K562 (cell line): ENCODE results near the gene RNF151. TPM values are rescaled to one million over a fixed set of nuclear protein-coding genes. Genes with fewer than 3 reads are reported as not detected.
A peak's percentile ranks its signal among the peaks of the same experiment; 100 is the strongest.

ENCODE experiments used
- ARHGAP35 ChIP-seq: fragments of 450-650 bp; IDR thresholded peaks from 2 replicates; pipeline ENCODE4 v1.6.1; 2018; ENCODE audit not compliant: partially characterized antibody
- CBX8 ChIP-seq: fragments of 200-600 bp; sonication (generic); IDR thresholded peaks from 2 replicates; pipeline ENCODE4 v1.6.1; 2012; ENCODE audit warnings: borderline replicate concordance, mixed run types, low read depth, mild to moderate bottlenecking, moderate library complexity, mixed read lengths, low read length, control low read depth, inconsistent platforms; ENCODE audit not compliant: poor library complexity, severe bottlenecking; ENCODE audit errors: extremely low read depth
- COPS2 ChIP-seq: fragments of 450-650 bp; conservative IDR thresholded peaks from 2 replicates; pipeline ENCODE4 v1.6.1; 2016; ENCODE audit warnings: mild to moderate bottlenecking, moderate library complexity
- CTBP1 ChIP-seq: fragments of 450-650 bp; IDR thresholded peaks from 2 replicates; pipeline ENCODE4 v1.6.1; 2016; ENCODE audit warnings: borderline replicate concordance
- FOSL1 ChIP-seq: fragments of 200-800 bp; sonication (Bioruptor generic); conservative IDR thresholded peaks from 2 replicates; pipeline ENCODE4 v1.6.1; 2016; ENCODE audit warnings: missing genetic modification characterization, missing compliant biosample characterization
- MAFG ChIP-seq: fragments of 450-650 bp; conservative IDR thresholded peaks from 2 replicates; pipeline ENCODE4 v1.6.1; 2016; ENCODE audit warnings: missing genetic modification characterization, missing compliant biosample characterization
- MYNN ChIP-seq, 2 experiments: sonication (generic); formaldehyde crosslinking in 1 of 2; IDR thresholded peaks; 2 replicates each; pipeline versions ENCODE4 v1.5.0 to v1.6.1; 2016 to 2020; ENCODE audit warnings: antibody characterized with exemption in 1 of 2, missing genetic modification reagents in 1 of 2
- NFXL1 ChIP-seq: fragments of 450-650 bp; formaldehyde crosslinking; IDR thresholded peaks from 2 replicates; pipeline ENCODE4 v1.4.0; 2021; ENCODE audit warnings: mild to moderate bottlenecking
- POLR2B ChIP-seq: fragments of 450-650 bp; IDR thresholded peaks from 2 replicates; pipeline ENCODE4 v1.6.1; 2018; ENCODE audit warnings: low read depth; ENCODE audit not compliant: partially characterized antibody
- POLR2H ChIP-seq: IDR thresholded peaks from 2 replicates; pipeline ENCODE4 v1.6.1; 2016; ENCODE audit warnings: missing genetic modification characterization, low read depth, mild to moderate bottlenecking, control low read depth, missing compliant biosample characterization, moderate library complexity
- RBM15 ChIP-seq: fragments of 200-400 bp; formaldehyde crosslinking; IDR thresholded peaks from 2 replicates; pipeline ENCODE4 v1.6.1; 2018; ENCODE audit warnings: mild to moderate bottlenecking, low read length, moderate library complexity; ENCODE audit not compliant: insufficient read depth
- RFX5 ChIP-seq: IDR thresholded peaks from 2 replicates; pipeline ENCODE4 v1.6.1; 2011; ENCODE audit warnings: low read depth, mild to moderate bottlenecking, improper control_type of control experiment, low read length
- SAFB2 ChIP-seq: fragments of 200-400 bp; formaldehyde crosslinking; IDR thresholded peaks from 2 replicates; pipeline ENCODE4 v1.6.1; 2018; ENCODE audit warnings: borderline replicate concordance, low read length, low read depth, moderate library complexity; ENCODE audit not compliant: severe bottlenecking
- SIN3B ChIP-seq: fragments of 450-650 bp; IDR thresholded peaks from 2 replicates; pipeline ENCODE4 v1.6.1; 2017; ENCODE audit warnings: low read depth, mild to moderate bottlenecking, moderate library complexity
- SIX5 ChIP-seq, 2 experiments: IDR thresholded peaks; 2 replicates each; pipeline ENCODE4 v1.6.1; 2011; ENCODE audit warnings: low read length in 2 of 2, borderline replicate concordance in 1 of 2, low read depth in 1 of 2, mild to moderate bottlenecking in 1 of 2, moderate library complexity in 1 of 2; ENCODE audit not compliant: insufficient read depth in 1 of 2
- SMAD4 ChIP-seq: fragments of 250-450 bp; sonication (Bioruptor Pico); conservative IDR thresholded peaks from 2 replicates; pipeline ENCODE4 v1.8.0; 2021; ENCODE audit warnings: inconsistent platforms, mild to moderate bottlenecking, moderate library complexity
- SNRNP70 ChIP-seq: fragments of 200-400 bp; formaldehyde crosslinking; optimal IDR thresholded peaks from 2 replicates; pipeline ENCODE3; 2017; ENCODE audit warnings: low read depth, low read length
- TAF9B ChIP-seq: fragments of 450-650 bp; IDR thresholded peaks from 2 replicates; pipeline ENCODE4 v1.6.1; 2018; ENCODE audit warnings: mild to moderate bottlenecking; ENCODE audit not compliant: partially characterized antibody
- TRIM24 ChIP-seq, 2 experiments: fragments of 450-650 bp; IDR thresholded peaks; 2 replicates each; pipeline ENCODE4 v1.6.1; 2016
- ZBTB8A ChIP-seq: fragments of 450-650 bp; IDR thresholded peaks from 2 replicates; pipeline ENCODE4 v1.6.1; 2018; ENCODE audit warnings: mild to moderate bottlenecking, moderate library complexity; ENCODE audit not compliant: partially characterized antibody
- polyA plus RNA-seq, 8 experiments: library from polyadenylated mRNA; depleted of rRNA in 4 of 8; stranded (reverse) in 5 of 8; unstranded in 3 of 8; fragments of >200 nt; fragmentation: Nextera tagmentation in 2 of 8; fragmentation: Illumina TruSeq in 1 of 8; extraction: Ambion mirVana in 2 of 8; extraction: Trizol in 1 of 8; gene quantifications; 2 replicates each; pipeline versions ENCODE4 v1.2.1 to v1.2.3, GENCODE V29; 2011 to 2014; ENCODE audit warnings: inconsistent platforms in 1 of 8, missing spikeins in 1 of 8
- total RNA-seq, 7 experiments: library from RNA; depleted of rRNA in 6 of 7; stranded (reverse); fragments of >200 nt in 6 of 7; fragmentation: Illumina TruSeq in 2 of 7; extraction: Trizol in 2 of 7; gene quantifications; 2 replicates each; pipeline versions ENCODE4 v1.2.1 to v1.2.3, GENCODE V29; 2011 to 2021; ENCODE audit warnings: low replicate concordance in 1 of 7
- TF ChIP-seq, protein P1 (sequence below): fragments of 250-450 bp; sonication (Bioruptor Pico); IDR thresholded peaks from 2 replicates; pipeline ENCODE4 v1.5.0; 2021; ENCODE audit warnings: mild to moderate bottlenecking, moderate library complexity
- TF ChIP-seq, protein P2 (sequence below): sonication (generic); formaldehyde crosslinking; IDR thresholded peaks from 2 replicates; pipeline ENCODE4 v1.8.0; 2022; ENCODE audit warnings: mild to moderate bottlenecking, missing genetic modification reagents
- TF ChIP-seq, protein P3 (sequence below): fragments of 450-650 bp; IDR thresholded peaks from 2 replicates; pipeline ENCODE4 v1.6.1; 2016

Gene RNF151
- total and polyA plus RNA-seq, 9 of the 15 experiments (the other 6 are each of a cell fraction or from before 2014, with no cell fraction given) = not detected

DNA sequence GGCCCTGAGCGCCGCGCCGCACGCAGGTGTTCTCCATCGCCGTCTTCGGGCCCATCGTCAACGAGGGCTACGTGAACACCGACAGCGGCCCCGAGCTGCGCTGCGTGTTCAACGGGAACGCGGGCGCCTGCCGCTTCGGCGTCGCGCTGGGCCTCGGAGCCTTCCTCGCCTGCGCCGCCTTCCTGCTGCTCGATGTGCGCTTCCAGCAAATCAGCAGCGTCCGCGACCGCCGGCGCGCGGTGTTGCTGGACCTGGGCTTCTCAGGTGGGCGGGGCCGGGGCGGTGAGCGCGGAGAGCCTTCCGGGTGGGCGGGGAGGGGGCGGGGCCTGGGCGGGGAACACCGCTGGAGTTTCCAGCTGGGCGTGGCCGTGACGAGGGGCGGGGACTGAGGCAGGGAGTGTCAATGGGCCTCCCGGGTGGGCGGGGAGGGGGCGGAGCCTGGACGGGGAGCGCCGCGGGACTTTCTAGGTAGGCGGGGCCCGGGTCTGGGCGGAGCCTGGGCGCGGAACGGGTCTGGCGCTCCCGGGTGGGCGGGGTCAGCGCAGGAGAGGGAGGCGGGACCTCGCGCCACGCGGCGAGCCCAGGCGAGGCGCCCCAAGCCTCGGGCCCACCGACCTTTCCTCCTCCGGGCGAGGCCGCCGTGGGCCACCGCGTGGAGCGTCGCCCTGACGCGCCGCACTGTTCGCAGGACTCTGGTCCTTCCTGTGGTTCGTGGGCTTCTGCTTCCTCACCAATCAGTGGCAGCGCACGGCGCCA, 25.5 kb downstream of the RNF151 start (continued):
- TF ChIP-seq, protein P1, sequence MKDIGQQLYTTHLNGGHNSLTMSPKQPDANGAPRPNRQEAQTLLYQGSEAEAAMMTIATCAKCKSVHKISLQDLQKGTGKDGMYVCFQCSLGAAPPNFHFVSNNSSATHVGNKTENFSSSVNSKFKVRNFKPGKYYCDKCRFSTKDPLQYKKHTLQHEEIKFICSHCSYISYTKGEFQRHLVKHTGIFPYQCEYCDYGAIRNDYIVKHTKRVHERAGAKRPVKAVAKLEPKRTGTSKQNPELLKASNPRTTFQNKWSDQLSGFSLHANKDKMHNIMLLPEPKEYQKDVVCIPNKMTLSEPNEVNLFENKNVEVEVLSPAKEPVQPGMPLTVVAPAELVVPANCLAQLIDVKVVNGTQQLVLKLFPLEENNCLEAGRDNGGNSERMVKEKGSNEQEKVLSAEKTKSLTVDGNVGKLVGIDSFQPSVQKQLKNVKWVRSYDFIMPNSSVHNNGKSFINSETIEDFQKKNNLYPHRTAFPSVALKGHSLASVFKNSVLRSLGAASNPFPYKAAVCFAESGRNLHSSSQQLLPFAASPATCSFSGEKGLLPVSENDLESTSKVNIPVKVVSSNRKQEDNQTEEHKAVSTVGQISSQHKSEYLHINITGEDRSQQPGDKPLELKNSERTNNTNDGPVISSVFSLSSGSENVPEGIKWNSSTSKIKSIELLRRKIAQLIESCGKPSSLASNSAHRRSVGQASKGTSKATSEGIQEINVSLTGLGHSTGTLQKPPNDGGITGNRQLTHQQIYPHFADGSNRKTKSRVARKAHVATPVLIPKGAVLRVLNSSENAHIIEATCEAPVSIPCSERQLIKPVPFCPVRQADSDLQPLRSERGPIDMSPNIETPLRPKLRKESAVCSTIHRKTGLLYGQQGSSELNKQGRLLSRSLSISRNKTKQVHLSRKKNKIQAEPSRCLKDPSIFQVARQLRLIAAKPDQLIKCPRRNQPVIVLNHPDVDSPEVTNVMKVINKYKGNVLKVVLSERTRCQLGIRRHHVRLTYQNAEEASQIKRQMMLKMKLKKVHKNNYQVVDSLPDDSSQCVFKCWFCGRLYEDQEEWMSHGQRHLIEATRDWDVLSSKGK (CRISPR knock-in tag) = no peak
- TF ChIP-seq ZBTB8A (no peak), SNRNP70 (no peak), RBM15 (no peak), MYNN (IDR thresholded peaks at IDR 0.05) (no peak), MYNN (CRISPR knock-in tag; IDR thresholded peaks at IDR 0.05) (no peak), COPS2 (no peak), SMAD4 (peak; percentile 48; the same call in 1 of the 2 replicates), SAFB2 (no peak), POLR2H (tag) (no peak; the same call in 1 of the 2 replicates), RFX5 (no peak), CTBP1 (peak; percentile 62), MAFG (no peak), SIN3B (peak; percentile 51; the same call in 1 of the 2 replicates), NFXL1 (CRISPR knock-in tag) (no peak), FOSL1 (tag) (no peak), POLR2B (peak; percentile 40), SIX5 (IDR thresholded peaks at IDR 0.05; ENCODE audit: borderline replicate concordance in 1 of 2, insufficient read depth in 1 of 2, low read depth in 1 of 2, low read length in 2 of 2) (no peak), TAF9B (no peak), TRIM24 (IDR thresholded peaks at IDR 0.05) (no peak), ARHGAP35 (no peak), CBX8 (no peak)
- TF ChIP-seq, protein P2, sequence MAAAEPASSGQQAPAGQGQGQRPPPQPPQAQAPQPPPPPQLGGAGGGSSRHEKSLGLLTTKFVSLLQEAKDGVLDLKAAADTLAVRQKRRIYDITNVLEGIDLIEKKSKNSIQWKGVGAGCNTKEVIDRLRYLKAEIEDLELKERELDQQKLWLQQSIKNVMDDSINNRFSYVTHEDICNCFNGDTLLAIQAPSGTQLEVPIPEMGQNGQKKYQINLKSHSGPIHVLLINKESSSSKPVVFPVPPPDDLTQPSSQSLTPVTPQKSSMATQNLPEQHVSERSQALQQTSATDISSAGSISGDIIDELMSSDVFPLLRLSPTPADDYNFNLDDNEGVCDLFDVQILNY (CRISPR knock-in tag) = peak; percentile 90
- TF ChIP-seq, protein P3, sequence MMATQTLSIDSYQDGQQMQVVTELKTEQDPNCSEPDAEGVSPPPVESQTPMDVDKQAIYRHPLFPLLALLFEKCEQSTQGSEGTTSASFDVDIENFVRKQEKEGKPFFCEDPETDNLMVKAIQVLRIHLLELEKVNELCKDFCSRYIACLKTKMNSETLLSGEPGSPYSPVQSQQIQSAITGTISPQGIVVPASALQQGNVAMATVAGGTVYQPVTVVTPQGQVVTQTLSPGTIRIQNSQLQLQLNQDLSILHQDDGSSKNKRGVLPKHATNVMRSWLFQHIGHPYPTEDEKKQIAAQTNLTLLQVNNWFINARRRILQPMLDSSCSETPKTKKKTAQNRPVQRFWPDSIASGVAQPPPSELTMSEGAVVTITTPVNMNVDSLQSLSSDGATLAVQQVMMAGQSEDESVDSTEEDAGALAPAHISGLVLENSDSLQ = no peak
